ENCODE results near the gene CNEP1R1. TPM values are rescaled to one million over a fixed set of nuclear protein-coding genes. Genes with fewer than 3 reads are reported as not detected.

CNEP1R1 gene
- total and polyA plus RNA-seq, 10 of the 15 experiments (the other 5 are each of a cell fraction or from before 2014, with no cell fraction given) = 11.5 to 29.2 (median 15.6) TPM

GRCh38 chr16:50036426-50036825 is 11.4 kb downstream of the CNEP1R1 start (continued):
- TF ChIP-seq CTCF (IDR thresholded peaks at IDR 0.05 in 2 of 3, conservative IDR thresholded peaks at IDR 0.05 in 1 of 3; ENCODE audit: control insufficient read depth in 2 of 3, extremely low read depth in 1 of 3, insufficient read depth in 1 of 3, low read depth in 3 of 3, low read length in 3 of 3) (no peak), HDAC6 (IDR thresholded peaks at IDR 0.05; ENCODE audit: unreplicated experiment) (no peak), MXI1 (IDR thresholded peaks at IDR 0.05; ENCODE audit: low read depth, low read length) (no peak), TCF7 (IDR thresholded peaks at IDR 0.05; ENCODE audit: borderline replicate concordance) (no peak), KAT2A (conservative IDR thresholded peaks at IDR 0.05; ENCODE audit: control insufficient read depth, low read depth, low read length) (no peak)

DNA sequence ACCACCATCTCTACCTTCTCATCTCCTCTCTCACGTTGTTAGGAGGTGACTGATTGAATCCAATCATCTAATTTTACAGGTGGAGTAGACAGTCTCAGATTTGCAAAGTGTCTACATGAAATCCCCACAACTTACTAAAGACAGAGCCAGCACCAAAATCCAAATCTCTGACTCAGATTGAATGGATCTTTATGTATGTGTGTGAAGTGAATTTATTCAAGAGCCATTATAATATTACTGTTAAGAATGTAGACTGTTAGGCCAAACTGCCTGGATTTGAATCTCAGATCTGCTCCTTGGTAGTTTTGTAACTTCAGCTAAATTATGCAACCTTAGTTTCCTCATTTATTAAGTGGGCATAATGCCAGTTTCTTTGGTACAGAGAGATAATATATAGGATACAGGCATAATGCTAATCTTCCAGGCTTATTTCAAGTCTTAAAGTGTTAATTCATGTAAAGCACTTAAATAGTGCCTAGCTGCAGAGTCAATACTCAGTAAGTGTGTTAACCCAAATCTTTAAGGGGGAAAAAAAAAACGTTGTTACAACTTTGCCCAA is 12.7 kb downstream of the CNEP1R1 start:
- ChIA-PET RAD21 (ENCODE audit: unreplicated experiment) (interaction anchor here (2.4 kb wide), 1 partner anchor 13 kb away, joined by 11 read pairs; the partner anchor contains the start of gene CNEP1R1), SMC1A (ENCODE audit: uncharacterized antibody, unreplicated experiment) (interaction anchor here (0.8 to 1.4 kb wide), 3 partner anchors 10 to 34 kb away, joined by 3 to 4 read pairs (median 3); no protein-coding TSS in a partner anchor), POLR2A (no interaction called here), CTCF (interaction anchor here (1.0 to 3.0 kb wide), 3 partner anchors 12 to 173 kb away, joined by 3 to 25 read pairs (median 4); partner anchors contain the start of gene CNEP1R1)
- intact Hi-C loops (cut with micrococcal nuclease; ENCODE audit: unreplicated experiment) (no loop called here), in situ Hi-C loops (cut with MboI) (no loop called here)
- Histone ChIP-seq H3K36me3 (ENCODE audit: control insufficient read depth in 2 of 2, insufficient read depth in 2 of 2, low read length in 1 of 2) (no peaks in the 10 kb centered on the region; a peak in 1 of 4 replicates), H3K27me3 (replicated peaks in 1 of 2; ENCODE audit: control insufficient read depth in 2 of 2, insufficient read depth in 2 of 2, low read length in 1 of 2) (no peaks in the 10 kb centered on the region), H3K4me3 (no peak overlapping the region), H2AFZ (ENCODE audit: control insufficient read depth, low read depth, low read length) (no peak overlapping the region), H3K79me2 (ENCODE audit: control insufficient read depth, insufficient read depth, low read length) (no peaks in the 10 kb centered on the region), H3K27ac (ENCODE audit: control insufficient read depth, insufficient read depth) (no peak overlapping the region), H3K9ac (ENCODE audit: control insufficient read depth, insufficient read depth, low read length) (no peak overlapping the region), H3K4me2 (ENCODE audit: control insufficient read depth, insufficient read depth) (no peak overlapping the region), H3K9me3 (replicated peaks; ENCODE audit: control insufficient read depth, insufficient read depth, low read length) (no peaks in the 10 kb centered on the region), H3K4me1 (ENCODE audit: control insufficient read depth, insufficient read depth, low read length) (peaks cover 11% of the 10 kb centered on the region), H4K20me1 (ENCODE audit: control insufficient read depth, insufficient read depth) (no peaks in the 10 kb centered on the region)
- DNase-seq (ENCODE audit: low read depth, low spot score) = no peak
- BruUV-seq (replicated peaks) = no TSS peak
- 0% methylated on average over 2 of the region's 2 CpGs for WGBS (ENCODE audit: insufficient coverage, insufficient replicate concordance, low lambda C conversion rate, missing lambda C conversion rate)
- no peak for ATAC-seq
- FAIRE-seq = no peak
- TF ChIP-seq FOS (IDR thresholded peaks at IDR 0.05; ENCODE audit: borderline replicate concordance, extremely low read depth, insufficient read length) = no peak
- TF ChIP-seq POLR2AphosphoS5 (IDR thresholded peaks at IDR 0.05; ENCODE audit: low read length) = no peak
- TF ChIP-seq NFXL1 (IDR thresholded peaks at IDR 0.05; ENCODE audit: borderline replicate concordance) = no peak
- no peak for TF ChIP-seq RCOR1 (conservative IDR thresholded peaks at IDR 0.05; ENCODE audit: low read depth, low read length)
- TF ChIP-seq IRF4 (IDR thresholded peaks at IDR 0.05; ENCODE audit: low read depth, low read length) = no peak
- TF ChIP-seq PAX8 (IDR thresholded peaks at IDR 0.05) = no peak
- no peak for TF ChIP-seq ETV6 (conservative IDR thresholded peaks at IDR 0.05 in 1 of 2, IDR thresholded peaks at IDR 0.05 in 1 of 2; ENCODE audit: borderline replicate concordance in 1 of 2, low read depth in 1 of 2)
- TF ChIP-seq, protein P1, sequence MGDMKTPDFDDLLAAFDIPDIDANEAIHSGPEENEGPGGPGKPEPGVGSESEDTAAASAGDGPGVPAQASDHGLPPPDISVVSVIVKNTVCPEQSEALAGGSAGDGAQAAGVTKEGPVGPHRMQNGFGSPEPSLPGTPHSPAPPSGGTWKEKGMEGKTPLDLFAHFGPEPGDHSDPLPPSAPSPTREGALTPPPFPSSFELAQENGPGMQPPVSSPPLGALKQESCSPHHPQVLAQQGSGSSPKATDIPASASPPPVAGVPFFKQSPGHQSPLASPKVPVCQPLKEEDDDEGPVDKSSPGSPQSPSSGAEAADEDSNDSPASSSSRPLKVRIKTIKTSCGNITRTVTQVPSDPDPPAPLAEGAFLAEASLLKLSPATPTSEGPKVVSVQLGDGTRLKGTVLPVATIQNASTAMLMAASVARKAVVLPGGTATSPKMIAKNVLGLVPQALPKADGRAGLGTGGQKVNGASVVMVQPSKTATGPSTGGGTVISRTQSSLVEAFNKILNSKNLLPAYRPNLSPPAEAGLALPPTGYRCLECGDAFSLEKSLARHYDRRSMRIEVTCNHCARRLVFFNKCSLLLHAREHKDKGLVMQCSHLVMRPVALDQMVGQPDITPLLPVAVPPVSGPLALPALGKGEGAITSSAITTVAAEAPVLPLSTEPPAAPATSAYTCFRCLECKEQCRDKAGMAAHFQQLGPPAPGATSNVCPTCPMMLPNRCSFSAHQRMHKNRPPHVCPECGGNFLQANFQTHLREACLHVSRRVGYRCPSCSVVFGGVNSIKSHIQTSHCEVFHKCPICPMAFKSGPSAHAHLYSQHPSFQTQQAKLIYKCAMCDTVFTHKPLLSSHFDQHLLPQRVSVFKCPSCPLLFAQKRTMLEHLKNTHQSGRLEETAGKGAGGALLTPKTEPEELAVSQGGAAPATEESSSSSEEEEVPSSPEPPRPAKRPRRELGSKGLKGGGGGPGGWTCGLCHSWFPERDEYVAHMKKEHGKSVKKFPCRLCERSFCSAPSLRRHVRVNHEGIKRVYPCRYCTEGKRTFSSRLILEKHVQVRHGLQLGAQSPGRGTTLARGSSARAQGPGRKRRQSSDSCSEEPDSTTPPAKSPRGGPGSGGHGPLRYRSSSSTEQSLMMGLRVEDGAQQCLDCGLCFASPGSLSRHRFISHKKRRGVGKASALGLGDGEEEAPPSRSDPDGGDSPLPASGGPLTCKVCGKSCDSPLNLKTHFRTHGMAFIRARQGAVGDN (IDR thresholded peaks at IDR 0.05) = no peak
- TF ChIP-seq MYC (IDR thresholded peaks at IDR 0.05; ENCODE audit: insufficient read depth, insufficient read length, insufficient replicate concordance, low read length, severe bottlenecking) = no peak
- TF ChIP-seq, protein P2, sequence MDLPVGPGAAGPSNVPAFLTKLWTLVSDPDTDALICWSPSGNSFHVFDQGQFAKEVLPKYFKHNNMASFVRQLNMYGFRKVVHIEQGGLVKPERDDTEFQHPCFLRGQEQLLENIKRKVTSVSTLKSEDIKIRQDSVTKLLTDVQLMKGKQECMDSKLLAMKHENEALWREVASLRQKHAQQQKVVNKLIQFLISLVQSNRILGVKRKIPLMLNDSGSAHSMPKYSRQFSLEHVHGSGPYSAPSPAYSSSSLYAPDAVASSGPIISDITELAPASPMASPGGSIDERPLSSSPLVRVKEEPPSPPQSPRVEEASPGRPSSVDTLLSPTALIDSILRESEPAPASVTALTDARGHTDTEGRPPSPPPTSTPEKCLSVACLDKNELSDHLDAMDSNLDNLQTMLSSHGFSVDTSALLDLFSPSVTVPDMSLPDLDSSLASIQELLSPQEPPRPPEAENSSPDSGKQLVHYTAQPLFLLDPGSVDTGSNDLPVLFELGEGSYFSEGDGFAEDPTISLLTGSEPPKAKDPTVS (IDR thresholded peaks at IDR 0.05; ENCODE audit: low read depth, low read length) = no peak
